ENCODE data around the gene MYH14. TPM values are rescaled to one million over a fixed set of nuclear protein-coding genes. Genes with fewer than 3 reads are reported as not detected.

The MYH14 gene
- total and polyA plus RNA-seq, 10 of the 15 experiments (the other 5 are each of a cell fraction or from before 2014, with no cell fraction given) = 0.06 to 0.69 (median 0.15) TPM; not detected in 4

DNA sequence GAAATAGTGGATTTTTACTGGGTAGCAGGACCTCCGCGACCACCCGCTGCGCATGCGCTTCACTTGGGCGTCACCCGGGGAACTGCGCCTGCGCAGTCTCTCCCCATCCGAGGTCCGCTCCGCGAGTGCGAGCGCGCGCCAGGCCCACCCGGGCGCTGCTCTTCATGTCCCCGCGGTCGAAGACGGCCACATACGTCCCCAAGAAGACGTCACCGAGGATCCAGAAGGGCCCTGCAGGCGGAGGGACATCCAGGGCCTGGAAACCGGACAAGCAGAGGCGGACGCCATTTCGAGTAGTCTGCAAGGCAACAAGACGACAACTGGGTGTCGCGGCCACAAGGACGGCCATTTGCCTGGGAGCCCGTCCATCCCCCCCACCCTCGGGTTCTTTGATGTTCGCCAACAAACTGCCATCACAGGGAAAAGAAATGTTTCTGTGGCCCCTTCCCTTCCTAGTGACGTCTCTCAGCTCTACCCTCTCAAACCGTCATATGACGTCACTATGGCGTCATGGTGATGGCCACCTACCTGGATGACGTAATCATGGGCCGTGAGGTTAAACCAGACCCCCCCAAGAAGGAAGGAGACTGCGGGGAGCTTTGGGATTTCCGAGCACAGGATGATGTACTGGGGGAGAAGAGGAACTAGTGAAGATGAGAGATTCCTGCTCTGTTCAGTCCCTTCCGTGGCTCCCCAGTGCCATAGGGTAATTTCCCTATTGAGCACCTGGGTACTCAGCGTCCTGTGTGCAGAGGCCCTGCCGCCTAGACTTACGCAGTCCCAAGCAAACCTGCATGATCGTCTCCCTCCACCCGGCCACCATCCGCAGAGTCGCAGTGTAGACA lies 155.3 kb downstream of the MYH14 start (continued):
- TF ChIP-seq BCLAF1 (IDR thresholded peaks at IDR 0.05) = no peak
- TF ChIP-seq YBX1 (IDR thresholded peaks at IDR 0.05) = no peak
- no peak for TF ChIP-seq SMAD5 (IDR thresholded peaks at IDR 0.05; ENCODE audit: low read depth)
- 0 out of 2 replicates have a peak, but pooled peaks have one; percentile 42 for TF ChIP-seq WRNIP1 (IDR thresholded peaks at IDR 0.05; ENCODE audit: borderline replicate concordance, low read depth, low read length)

DNA sequence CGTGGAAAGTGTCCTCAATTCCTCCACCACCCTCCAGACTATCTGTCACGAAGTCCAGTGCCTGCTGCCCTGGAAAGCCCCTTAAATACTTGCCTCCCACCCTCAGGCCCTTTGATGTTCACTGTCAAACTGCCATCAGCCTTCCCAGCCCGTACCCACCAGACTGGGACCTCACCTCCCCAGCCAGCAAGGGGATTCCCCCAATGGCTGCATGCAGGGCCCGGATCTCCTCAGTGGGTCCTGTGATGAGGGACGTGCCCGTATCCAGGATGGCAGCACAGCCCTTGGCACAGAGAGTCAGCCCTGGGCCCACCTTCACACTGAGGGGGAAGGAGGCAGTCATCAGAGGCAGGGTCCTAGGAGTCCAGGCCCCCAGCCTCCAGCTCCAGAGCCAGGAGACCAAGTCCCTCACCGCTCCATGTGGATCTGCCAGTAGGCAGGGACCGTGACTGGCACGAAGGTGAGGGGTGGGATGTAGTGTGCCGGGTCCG lies 156.0 kb downstream of the MYH14 start:
- ChIA-PET RAD21 (ENCODE audit: unreplicated experiment) (interaction anchor here (1.2 to 3.7 kb wide), 2 partner anchors 17 to 101 kb away, joined by 4 to 28 read pairs; no protein-coding TSS in a partner anchor), POLR2A (interaction anchor here (1.6 to 2.6 kb wide), 3 partner anchors 9 to 60 kb away, joined by 6 to 11 read pairs (median 7); partner anchors contain the start of gene SPIB), CTCF (interaction anchor here (0.6 to 6.2 kb wide), 5 partner anchors 8 to 102 kb away, joined by 3 to 120 read pairs (median 6); partner anchors contain the start of gene NAPSA), SMC1A (ENCODE audit: uncharacterized antibody, unreplicated experiment) (interaction anchor here (1.6 to 3.8 kb wide), 5 partner anchors 9 to 103 kb away, joined by 5 to 48 read pairs (median 9); partner anchors contain the start of gene NAPSA)
- H3K79me2 ChIP-seq (ENCODE audit: control insufficient read depth, insufficient read depth, low read length) = no peaks in the 10 kb centered on the region
- peaks cover 53% of the 10 kb centered on the region for H3K4me1 ChIP-seq (ENCODE audit: control insufficient read depth, insufficient read depth, low read length)
- in situ Hi-C loops (cut with MboI) = loop anchor here (5.0 to 10.0 kb wide), 2 partner anchors 428 to 535 kb away; no protein-coding TSS in a partner anchor
- H3K4me2 ChIP-seq (ENCODE audit: control insufficient read depth, insufficient read depth) = peak overlapping the region; percentile 100
- H3K27me3 ChIP-seq (replicated peaks in 1 of 2; ENCODE audit: control insufficient read depth in 2 of 2, insufficient read depth in 2 of 2, low read length in 1 of 2) = no peaks in the 10 kb centered on the region
- H3K4me3 ChIP-seq = no peak overlapping the region
- BruUV-seq (replicated peaks) = no TSS peak
- intact Hi-C loops (cut with micrococcal nuclease; ENCODE audit: unreplicated experiment) = loop anchor here (5.0 to 10.0 kb wide), 3 partner anchors 175 to 535 kb away; no protein-coding TSS in a partner anchor
- no peak overlapping the region for H3K9ac ChIP-seq (ENCODE audit: control insufficient read depth, insufficient read depth, low read length)
- WGBS (ENCODE audit: insufficient coverage, insufficient replicate concordance, low lambda C conversion rate, missing lambda C conversion rate) = 46% methylated on average over 11 of the region's 11 CpGs
- H2AFZ ChIP-seq (ENCODE audit: control insufficient read depth, low read depth, low read length) = peak overlapping the region; percentile 81; the same call in 1 of the 2 replicates
- DNase-seq (ENCODE audit: low read depth, low spot score) (no peak), ATAC-seq (peak; percentile 6), FAIRE-seq (no peak)
- H4K20me1 ChIP-seq (ENCODE audit: control insufficient read depth, insufficient read depth) = no peaks in the 10 kb centered on the region
- peak overlapping the region; percentile 67 for H3K27ac ChIP-seq (ENCODE audit: control insufficient read depth, insufficient read depth)
- peaks cover 2% of the 10 kb centered on the region; the same call in 2 of the 3 replicates for H3K9me3 ChIP-seq (replicated peaks; ENCODE audit: control insufficient read depth, insufficient read depth, low read length)
- H3K36me3 ChIP-seq (ENCODE audit: control insufficient read depth in 2 of 2, insufficient read depth in 2 of 2, low read length in 1 of 2) = no peaks in the 10 kb centered on the region
- TF ChIP-seq MTA3 (IDR thresholded peaks at IDR 0.05; ENCODE audit: borderline replicate concordance, low read length) = no peak
- no peak for TF ChIP-seq POU2F2 (IDR thresholded peaks at IDR 0.05; ENCODE audit: borderline replicate concordance, low read depth, low read length)
- TF ChIP-seq IKZF2 (IDR thresholded peaks at IDR 0.05) = no peak
- no peak for TF ChIP-seq MYC (IDR thresholded peaks at IDR 0.05; ENCODE audit: insufficient read depth, insufficient read length, insufficient replicate concordance, low read length, severe bottlenecking)
- TF ChIP-seq YY1 (IDR thresholded peaks at IDR 0.05; ENCODE audit: low read depth, low read length) = 0 out of 2 replicates have a peak, but pooled peaks have one; percentile 17
- TF ChIP-seq BCL3 (IDR thresholded peaks at IDR 0.05; ENCODE audit: borderline replicate concordance, insufficient read depth, low read depth, low read length, poor library complexity, severe bottlenecking) = no peak
- TF ChIP-seq TCF12 (IDR thresholded peaks at IDR 0.05; ENCODE audit: low read depth, low read length) = no peak
- TF ChIP-seq E4F1 (IDR thresholded peaks at IDR 0.05; ENCODE audit: borderline replicate concordance, partially characterized antibody) = no peak
- no peak for TF ChIP-seq RCOR1 (conservative IDR thresholded peaks at IDR 0.05; ENCODE audit: low read depth, low read length)

Measured in GM12878 (cell line).